ENCODE results near the gene HARBI1.

HARBI1 gene

GRCh38 chr11:46555267-46556054 lies 61.6 kb downstream of the HARBI1 start:
- no peaks in the 10 kb centered on the region for H3K27me3 ChIP-seq (ENCODE audit: control insufficient read depth, insufficient read depth, low read length)
- H3K4me1 ChIP-seq: peaks cover 15% of the 10 kb centered on the region
- peaks cover 25% of the 10 kb centered on the region for H3K79me2 ChIP-seq
- TF ChIP-seq CTCF (IDR thresholded peaks at IDR 0.05): no peak
- no peaks in the 10 kb centered on the region for H3K9me3 ChIP-seq (ENCODE audit: control insufficient read depth, low read length)
- H3K4me2 ChIP-seq (ENCODE audit: low read length): no peak overlapping the region
- no peaks in the 10 kb centered on the region for H3K36me3 ChIP-seq (ENCODE audit: control insufficient read depth, insufficient read depth, low read length)
- peak overlapping the region; percentile 64 for H3K27ac ChIP-seq
- no peak overlapping the region for H3K9ac ChIP-seq
- no peak overlapping the region for H3K4me3 ChIP-seq (ENCODE audit: low read depth, low read length)
- H2AFZ ChIP-seq: no peak overlapping the region

- no peak overlapping the region for H3K4me3 ChIP-seq (ENCODE audit: low read depth, low read length)
- H3K27ac ChIP-seq: peak overlapping the region; percentile 64
- H3K79me2 ChIP-seq: peaks cover 31% of the 10 kb centered on the region
- no peaks in the 10 kb centered on the region for H3K36me3 ChIP-seq (ENCODE audit: control insufficient read depth, insufficient read depth, low read length)
- no peak overlapping the region for H3K9ac ChIP-seq
- peak overlapping the region; percentile 30 for H3K4me2 ChIP-seq (ENCODE audit: low read length)
- H3K9me3 ChIP-seq (ENCODE audit: control insufficient read depth, low read length): no peaks in the 10 kb centered on the region
- no peak overlapping the region for H2AFZ ChIP-seq
- H3K27me3 ChIP-seq (ENCODE audit: control insufficient read depth, insufficient read depth, low read length): no peaks in the 10 kb centered on the region
- H3K4me1 ChIP-seq: peaks cover 10% of the 10 kb centered on the region
- no peak for TF ChIP-seq CTCF (IDR thresholded peaks at IDR 0.05)
Observed at GRCh38 chr11:46554213-46555147, 62.5 kb downstream of the HARBI1 start.

DNA sequence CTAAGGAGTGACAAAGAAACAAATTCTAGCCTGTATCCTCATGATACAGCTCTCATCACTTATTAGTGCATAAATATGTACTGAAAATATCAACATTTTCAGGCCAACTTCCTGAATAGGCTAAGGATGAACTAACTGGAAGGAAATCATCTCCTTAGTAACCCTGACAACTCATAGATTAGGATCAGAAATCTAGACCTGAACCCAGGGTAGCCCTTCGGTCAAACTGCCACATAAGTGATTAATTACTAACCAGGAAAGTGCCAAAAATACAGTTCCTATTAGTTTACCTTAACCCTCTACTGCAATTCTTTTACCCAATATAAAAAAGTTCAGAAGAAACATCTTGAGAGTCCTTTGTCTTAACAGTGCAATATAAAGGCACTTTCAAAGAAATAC lies 63.2 kb downstream of the HARBI1 start:
- Histone ChIP-seq H3K79me2 (peaks cover 29% of the 10 kb centered on the region), H3K4me3 (ENCODE audit: low read depth, low read length) (no peak overlapping the region), H3K27ac (peak overlapping the region; percentile 64), H2AFZ (no peak overlapping the region), H3K9me3 (ENCODE audit: control insufficient read depth, low read length) (no peaks in the 10 kb centered on the region), H3K4me1 (peaks cover 8% of the 10 kb centered on the region), H3K27me3 (ENCODE audit: control insufficient read depth, insufficient read depth, low read length) (no peaks in the 10 kb centered on the region), H3K36me3 (ENCODE audit: control insufficient read depth, insufficient read depth, low read length) (no peaks in the 10 kb centered on the region), H3K9ac (no peak overlapping the region), H3K4me2 (ENCODE audit: low read length) (peak overlapping the region; percentile 30)
- TF ChIP-seq CTCF (IDR thresholded peaks at IDR 0.05): no peak

Data from parathyroid adenoma (tissue), 2 donors.